Tibial nerve (tissue), 4 donors: ENCODE measurements around the gene MT2A. TPM values are rescaled to one million over a fixed set of nuclear protein-coding genes. Genes with fewer than 3 reads are reported as not detected.
A peak's percentile ranks its signal among the peaks of the same experiment; 100 is the strongest.

Experiments
- DNase-seq, 2 donors: peaks; one replicate each; pipeline ENCODE4 v3.0.0-alpha.2; 2019; ENCODE audit warnings: low spot score in 2 of 2
- H3K27ac ChIP-seq, 4 donors: fragments of 200-600 bp; sonication (generic) in 3 of 4; one replicate each; pipeline ENCODE4 v1.5.1; 2017 to 2019; ENCODE audit warnings: mild to moderate bottlenecking in 1 of 4
- H3K27me3 ChIP-seq, 2 donors: fragments of 200-600 bp; sonication (generic) in 1 of 2; one replicate each; pipeline versions ENCODE4 v1.5.1 to v1.6.0; 2017 to 2019
- H3K36me3 ChIP-seq, 3 donors: fragments of 200-600 bp; sonication (generic); one replicate each; pipeline ENCODE4 v1.5.1; 2018 to 2019
- H3K4me1 ChIP-seq, 4 donors: fragments of 200-600 bp; sonication (generic) in 3 of 4; one replicate each; pipeline ENCODE4 v1.5.1; 2017 to 2019
- H3K4me3 ChIP-seq, 4 donors: fragments of 200-600 bp; sonication (generic) in 3 of 4; one replicate each; pipeline ENCODE4 v1.5.1; 2017 to 2019; ENCODE audit warnings: mild to moderate bottlenecking in 1 of 4, moderate library complexity in 1 of 4
- H3K9me3 ChIP-seq, 4 donors: fragments of 200-600 bp; sonication (generic) in 3 of 4; one replicate each; pipeline ENCODE4 v1.5.1; 2017 to 2019
- CTCF ChIP-seq, 5 experiments: fragments of 200-600 bp in 3 of 5; fragments of 450-650 bp in 2 of 5; sonication (generic) in 3 of 5; IDR thresholded peaks; one replicate each; pipeline ENCODE4 v1.5.1; 2016 to 2019; ENCODE audit warnings: antibody characterized with exemption in 5 of 5, mild to moderate bottlenecking in 3 of 5, moderate library complexity in 2 of 5
- EP300 ChIP-seq, 2 donors: sonication (generic); formaldehyde crosslinking; IDR thresholded peaks; one replicate each; pipeline ENCODE4 v1.6.1; 2017; ENCODE audit warnings: antibody characterized with exemption in 2 of 2, mild to moderate bottlenecking in 1 of 2
- POLR2A ChIP-seq, 2 donors: fragments of 450-650 bp; IDR thresholded peaks; one replicate each; pipeline ENCODE4 v1.6.1; 2017; ENCODE audit warnings: antibody characterized with exemption in 2 of 2, mild to moderate bottlenecking in 2 of 2, moderate library complexity in 2 of 2
- WGBS, 2 donors: methylation state at CpG; one replicate each; pipeline ENCODE4 v1.1.5; 2018; 5-methylcytosine and 5-hydroxymethylcytosine counted together
- total RNA-seq, 4 donors: library from RNA; depleted of rRNA; stranded (reverse); fragments of >200 nt; gene quantifications; one replicate each; pipeline ENCODE4 v1.1.0, GENCODE V29; 2016

The MT2A gene
- total RNA-seq, 4 donors from 2014 or later, result 154 to 612 (median 354) TPM

- 94 to 97% methylated on average over 1 of the region's 1 CpG for WGBS, 2 donors
- peaks cover 0 to 54% (median 23%) of the 10 kb centered on the region in 4 donors for H3K4me1 ChIP-seq
- no peak for DNase-seq
- H3K36me3 ChIP-seq, result no peaks in the 10 kb centered on the region
- no peak overlapping the region for H3K4me3 ChIP-seq
- TF ChIP-seq CTCF (IDR thresholded peaks at IDR 0.05) (no peak), EP300 (IDR thresholded peaks at IDR 0.05) (no peak), POLR2A (IDR thresholded peaks at IDR 0.05) (no peak)
- no peaks in the 10 kb centered on the region for H3K9me3 ChIP-seq
- H3K27ac ChIP-seq, result no peak overlapping the region
- peaks cover 0 to 39% of the 10 kb centered on the region in 2 donors for H3K27me3 ChIP-seq
These were observed 31.7 kb downstream of the MT2A start for GRCh38 chr16:56640076-56640475.

GRCh38 chr16:56641166-56641565, 32.8 kb downstream of the MT2A start:
- Histone ChIP-seq H3K27ac (no peak overlapping the region), H3K9me3 (no peaks in the 10 kb centered on the region), H3K27me3 (peaks cover 0 to 35% of the 10 kb centered on the region in 2 donors), H3K4me1 (peaks cover 0 to 43% (median 20%) of the 10 kb centered on the region in 4 donors), H3K36me3 (no peaks in the 10 kb centered on the region), H3K4me3 (no peak overlapping the region)
- DNase-seq, result no peak
- TF ChIP-seq EP300 (IDR thresholded peaks at IDR 0.05), result no peak
- no peak for TF ChIP-seq CTCF (IDR thresholded peaks at IDR 0.05)
- no peak for TF ChIP-seq POLR2A (IDR thresholded peaks at IDR 0.05)
- WGBS, 2 donors, result 87 to 100% methylated on average over 2 of the region's 2 CpGs

- DNase-seq, result peak; percentile 19 to 41
- peak; percentile 38 to 47 for TF ChIP-seq EP300 (IDR thresholded peaks at IDR 0.05)
- no peak for TF ChIP-seq POLR2A (IDR thresholded peaks at IDR 0.05)
- peak in 4 of 5 experiments; percentile 30 to 55 (median 42) for TF ChIP-seq CTCF (IDR thresholded peaks at IDR 0.05)
- Histone ChIP-seq H3K9me3 (no peaks in the 10 kb centered on the region), H3K27ac (peak overlapping the region in 3 of 4 donors; percentile 12 to 45 (median 14)), H3K4me1 (peaks cover 0 to 27% (median 18%) of the 10 kb centered on the region in 4 donors), H3K36me3 (no peaks in the 10 kb centered on the region), H3K27me3 (peaks cover 0 to 33% of the 10 kb centered on the region in 2 donors), H3K4me3 (peak overlapping the region; percentile 8 to 41 (median 27))
- whole genome bisulfite sequencing, 2 donors, result 12 to 16% methylated on average over 16 to 42 of the region's 42 CpGs
These were observed 34.8 kb downstream of the MT2A start for GRCh38 chr16:56643080-56643778.

- 50 to 52% methylated on average over 5 of the region's 5 CpGs for WGBS, 2 donors
- peak overlapping the region in 3 of 4 donors; percentile 14 to 41 (median 40) for H3K4me3 ChIP-seq
- TF ChIP-seq POLR2A (IDR thresholded peaks at IDR 0.05) (no peak), CTCF (IDR thresholded peaks at IDR 0.05) (no peak), EP300 (IDR thresholded peaks at IDR 0.05) (no peak)
- peak overlapping the region in 1 of 4 donors; percentile 45 for H3K27ac ChIP-seq
- H3K27me3 ChIP-seq, result peaks cover 0 to 31% of the 10 kb centered on the region in 2 donors
- no peak for DNase-seq
- H3K36me3 ChIP-seq, result no peaks in the 10 kb centered on the region
- peaks cover 0 to 21% (median 13%) of the 10 kb centered on the region in 4 donors for H3K4me1 ChIP-seq
- H3K9me3 ChIP-seq, result no peaks in the 10 kb centered on the region
These were observed 35.4 kb downstream of the MT2A start for GRCh38 chr16:56643833-56644232.

DNA sequence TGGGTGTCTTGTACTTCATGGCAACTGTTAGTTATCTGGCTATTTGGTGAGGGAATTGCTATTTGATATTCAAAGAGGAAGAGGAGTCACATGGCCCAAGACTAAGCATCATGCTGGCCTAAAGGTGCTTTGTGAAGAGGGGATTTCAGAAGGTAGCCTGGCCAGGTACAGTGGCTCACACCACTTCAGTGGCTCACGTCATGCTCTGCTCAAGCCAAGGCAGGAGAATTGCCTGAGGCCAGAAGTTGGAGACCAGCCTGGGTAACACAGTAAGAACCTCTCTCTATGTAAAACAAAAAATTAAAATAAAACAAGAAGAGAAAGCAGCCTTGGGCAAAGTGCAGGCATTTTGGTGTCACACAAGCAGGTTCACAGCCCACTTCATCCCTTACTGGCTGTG, 36.9 kb downstream of the MT2A start:
- DNase-seq, result no peak
- TF ChIP-seq EP300 (IDR thresholded peaks at IDR 0.05), result no peak
- no peak for TF ChIP-seq POLR2A (IDR thresholded peaks at IDR 0.05)
- no peak for TF ChIP-seq CTCF (IDR thresholded peaks at IDR 0.05)
- H3K27ac ChIP-seq, result no peak overlapping the region
- peaks cover 0 to 24% of the 10 kb centered on the region in 2 donors for H3K27me3 ChIP-seq
- no peaks in the 10 kb centered on the region for H3K36me3 ChIP-seq
- H3K4me1 ChIP-seq, result peaks cover 0 to 16% (median 10%) of the 10 kb centered on the region in 4 donors
- WGBS, 2 donors, result 93 to 96% methylated on average over 1 of the region's 1 CpG
- no peaks in the 10 kb centered on the region for H3K9me3 ChIP-seq
- no peak overlapping the region for H3K4me3 ChIP-seq
